Type B pancreatic cell (in vitro differentiated cells): ENCODE measurements around the gene STAT3. TPM values are rescaled to one million over a fixed set of nuclear protein-coding genes. Genes with fewer than 3 reads are reported as not detected.
A peak's percentile ranks its signal among the peaks of the same experiment; 100 is the strongest.

ENCODE experiments used
- DNase-seq: peaks from one replicate; pipeline ENCODE4 v3.0.0; 2021; ENCODE audit warnings: mixed read lengths; ENCODE audit not compliant: unreplicated experiment; ENCODE audit errors: extremely low spot score
- H3K27ac Mint-ChIP-seq: 2 replicates; pipeline ENCODE4 v1.8.0; 2021; ENCODE audit warnings: mild to moderate bottlenecking, mixed read lengths
- H3K27me3 Mint-ChIP-seq: 2 replicates; pipeline ENCODE4 v1.8.0; 2021; ENCODE audit warnings: mixed read lengths
- H3K36me3 Mint-ChIP-seq: 2 replicates; pipeline ENCODE4 v1.8.0; 2021; ENCODE audit warnings: mixed read lengths
- H3K4me1 Mint-ChIP-seq: one replicate; pipeline ENCODE4 v1.8.0; 2021; ENCODE audit warnings: mixed read lengths; ENCODE audit not compliant: unreplicated experiment
- H3K4me3 Mint-ChIP-seq: 2 replicates; pipeline ENCODE4 v1.8.0; 2021; ENCODE audit warnings: mild to moderate bottlenecking, mixed read lengths
- H3K9me3 Mint-ChIP-seq: 2 replicates; pipeline ENCODE4 v1.8.0; 2021; ENCODE audit warnings: mixed read lengths
- total RNA-seq: library from RNA; stranded (reverse); gene quantifications from 2 replicates; pipeline ENCODE4 v1.2.1, GENCODE V29; 2021; ENCODE audit warnings: low replicate concordance
- TF ChIP-seq, protein P1 (sequence below): fragments of 200-600 bp; sonication (generic); conservative IDR thresholded peaks from 2 replicates; pipeline ENCODE4 v1.5.0; 2021; ENCODE audit warnings: antibody characterized with exemption, mild to moderate bottlenecking

Gene STAT3
- total RNA-seq, 1 donor from 2014 or later: 64.9 TPM

DNA sequence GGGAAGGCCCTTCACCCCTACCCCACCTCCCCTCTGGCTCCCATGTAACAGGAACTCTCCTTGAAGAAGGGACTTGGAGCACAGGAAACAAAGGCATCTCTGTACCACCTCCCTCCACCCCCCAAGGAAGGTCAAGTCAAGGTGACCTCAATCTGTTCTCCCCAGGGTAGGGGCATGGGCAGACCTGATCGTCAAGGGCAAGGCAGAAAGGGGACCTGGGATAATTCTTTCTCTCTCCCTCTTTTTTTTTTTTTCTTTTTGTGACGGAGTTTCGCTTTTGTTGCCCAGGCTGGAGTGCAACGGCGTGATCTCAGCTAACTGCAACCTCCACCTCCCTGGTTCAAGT is 104.2 kb downstream of the STAT3 start:
- peaks cover 20% of the 10 kb centered on the region for H3K4me1 Mint-ChIP-seq
- DNase-seq: no peak
- H3K27me3 Mint-ChIP-seq: peaks cover 13% of the 10 kb centered on the region
- H3K36me3 Mint-ChIP-seq: no peaks in the 10 kb centered on the region
- no peak overlapping the region for H3K4me3 Mint-ChIP-seq
- H3K27ac Mint-ChIP-seq: no peak overlapping the region
- TF ChIP-seq, protein P1, sequence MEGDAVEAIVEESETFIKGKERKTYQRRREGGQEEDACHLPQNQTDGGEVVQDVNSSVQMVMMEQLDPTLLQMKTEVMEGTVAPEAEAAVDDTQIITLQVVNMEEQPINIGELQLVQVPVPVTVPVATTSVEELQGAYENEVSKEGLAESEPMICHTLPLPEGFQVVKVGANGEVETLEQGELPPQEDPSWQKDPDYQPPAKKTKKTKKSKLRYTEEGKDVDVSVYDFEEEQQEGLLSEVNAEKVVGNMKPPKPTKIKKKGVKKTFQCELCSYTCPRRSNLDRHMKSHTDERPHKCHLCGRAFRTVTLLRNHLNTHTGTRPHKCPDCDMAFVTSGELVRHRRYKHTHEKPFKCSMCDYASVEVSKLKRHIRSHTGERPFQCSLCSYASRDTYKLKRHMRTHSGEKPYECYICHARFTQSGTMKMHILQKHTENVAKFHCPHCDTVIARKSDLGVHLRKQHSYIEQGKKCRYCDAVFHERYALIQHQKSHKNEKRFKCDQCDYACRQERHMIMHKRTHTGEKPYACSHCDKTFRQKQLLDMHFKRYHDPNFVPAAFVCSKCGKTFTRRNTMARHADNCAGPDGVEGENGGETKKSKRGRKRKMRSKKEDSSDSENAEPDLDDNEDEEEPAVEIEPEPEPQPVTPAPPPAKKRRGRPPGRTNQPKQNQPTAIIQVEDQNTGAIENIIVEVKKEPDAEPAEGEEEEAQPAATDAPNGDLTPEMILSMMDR: no peak
- H3K9me3 Mint-ChIP-seq: no peaks in the 10 kb centered on the region

DNA sequence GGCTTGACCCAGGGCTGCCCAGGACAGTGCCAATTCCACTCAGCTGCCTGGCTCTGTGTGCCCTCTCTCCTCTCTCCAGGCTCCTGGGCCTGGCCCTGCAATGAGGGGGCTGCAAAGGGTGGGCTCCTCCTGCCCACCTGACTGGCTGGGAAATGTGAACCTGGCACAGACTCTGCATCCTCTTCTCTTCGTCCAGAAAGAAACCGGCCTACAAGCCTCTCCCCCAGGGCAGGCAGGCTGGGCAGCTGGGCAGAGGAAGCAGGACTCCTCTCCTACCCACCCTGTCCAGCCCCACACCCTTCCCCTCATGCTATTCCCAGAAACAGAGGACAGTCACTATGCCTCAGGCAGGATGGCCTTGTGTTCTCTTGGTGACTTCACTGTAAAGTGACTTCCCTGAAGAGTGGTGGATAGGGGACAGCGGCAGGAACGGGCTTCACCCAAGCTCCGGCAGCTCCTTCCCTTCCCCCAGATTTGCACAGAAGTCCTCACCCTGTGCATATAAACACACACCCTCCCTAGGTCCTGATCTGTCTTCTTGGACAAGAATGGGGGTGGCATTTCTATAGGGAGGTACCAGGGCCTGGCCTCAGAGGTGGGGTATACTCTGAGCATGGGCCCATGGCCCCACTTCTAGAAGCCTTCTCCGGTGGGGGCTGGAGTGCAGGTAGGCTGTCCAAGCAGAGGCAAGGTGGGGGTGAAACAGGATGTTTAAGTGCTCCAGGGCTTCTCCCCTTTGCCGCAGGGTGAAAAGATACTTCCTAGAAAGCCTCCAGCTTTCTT is 104.8 kb downstream of the STAT3 start:
- Mint-ChIP-seq H3K36me3 (no peaks in the 10 kb centered on the region), H3K9me3 (no peaks in the 10 kb centered on the region), H3K27me3 (peaks cover 13% of the 10 kb centered on the region), H3K27ac (no peak overlapping the region), H3K4me3 (no peak overlapping the region), H3K4me1 (peaks cover 20% of the 10 kb centered on the region)
- TF ChIP-seq, protein P1: no peak
- DNase-seq: peak; percentile 50

DNA sequence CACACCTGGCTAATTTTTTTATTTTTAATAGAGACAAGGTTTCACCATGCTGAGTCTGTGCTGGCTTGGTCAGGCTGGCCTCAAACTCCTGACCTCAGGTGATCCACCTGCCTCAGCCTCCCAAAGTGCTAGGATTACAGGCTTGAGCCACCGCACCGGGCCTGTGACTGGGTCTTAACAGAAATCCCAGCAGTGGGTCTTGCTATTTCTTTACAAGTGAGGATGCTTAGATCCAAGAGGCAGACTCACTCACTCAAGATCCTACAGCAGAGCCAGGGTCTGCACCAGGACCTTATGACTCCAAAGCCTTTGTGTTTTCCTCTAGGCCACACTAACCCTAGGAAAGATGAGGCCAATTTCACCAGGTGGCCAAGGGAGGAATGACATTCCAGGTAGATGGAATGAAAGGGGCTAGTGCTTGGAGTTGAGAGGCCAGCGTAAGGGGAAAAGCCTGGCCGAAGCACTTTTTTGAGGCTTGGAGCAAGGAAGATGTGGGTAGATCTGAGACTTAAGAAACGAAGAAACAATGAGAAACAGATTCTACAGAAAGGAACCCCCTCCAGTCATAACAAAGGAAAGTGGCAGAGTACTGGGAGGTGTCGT is 105.7 kb downstream of the STAT3 start:
- Mint-ChIP-seq H3K9me3 (no peaks in the 10 kb centered on the region), H3K27me3 (peaks cover 10% of the 10 kb centered on the region)

DNA sequence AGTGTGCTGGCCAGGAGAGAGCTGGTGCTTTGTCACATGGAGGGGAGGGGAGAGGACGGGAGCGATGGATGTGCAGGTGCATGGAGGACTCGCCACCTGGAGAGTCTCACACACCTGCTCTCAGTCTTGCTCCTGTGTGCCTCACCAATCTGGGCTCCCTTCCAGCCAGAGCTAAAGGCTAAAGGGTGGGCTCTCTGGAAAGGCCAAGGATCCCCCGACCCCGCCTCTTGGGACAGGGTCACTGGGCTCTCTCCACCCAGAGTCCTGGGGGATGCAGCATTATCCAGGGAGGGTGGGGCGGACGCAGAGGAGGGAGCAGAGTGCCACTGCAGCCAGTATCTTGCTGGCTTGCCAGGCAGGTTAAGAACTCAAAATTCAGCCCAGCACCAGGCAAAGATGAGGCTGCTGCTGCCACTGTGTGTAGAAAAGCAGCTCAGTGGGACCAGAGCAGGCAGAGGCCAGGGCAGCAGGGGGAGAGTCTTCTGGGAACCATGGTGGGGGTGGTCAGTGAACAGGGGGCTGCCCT is 106.6 kb downstream of the STAT3 start:
- H3K36me3 Mint-ChIP-seq: no peaks in the 10 kb centered on the region
- H3K9me3 Mint-ChIP-seq: no peaks in the 10 kb centered on the region
- no peak overlapping the region for H3K4me3 Mint-ChIP-seq
- peaks cover 13% of the 10 kb centered on the region for H3K4me1 Mint-ChIP-seq
- peak; percentile 64 for DNase-seq
- TF ChIP-seq, protein P1: no peak
- H3K27ac Mint-ChIP-seq: no peak overlapping the region
- H3K27me3 Mint-ChIP-seq: peaks cover under 1% of the 10 kb centered on the region

More for the DNA sequence above, 105.7 kb downstream of the STAT3 start:
- Mint-ChIP-seq H3K27ac (no peak overlapping the region), H3K4me1 (peaks cover 17% of the 10 kb centered on the region), H3K4me3 (no peak overlapping the region), H3K36me3 (no peaks in the 10 kb centered on the region)
- DNase-seq: peak; percentile 29
- TF ChIP-seq, protein P1: peak; percentile 27

DNA sequence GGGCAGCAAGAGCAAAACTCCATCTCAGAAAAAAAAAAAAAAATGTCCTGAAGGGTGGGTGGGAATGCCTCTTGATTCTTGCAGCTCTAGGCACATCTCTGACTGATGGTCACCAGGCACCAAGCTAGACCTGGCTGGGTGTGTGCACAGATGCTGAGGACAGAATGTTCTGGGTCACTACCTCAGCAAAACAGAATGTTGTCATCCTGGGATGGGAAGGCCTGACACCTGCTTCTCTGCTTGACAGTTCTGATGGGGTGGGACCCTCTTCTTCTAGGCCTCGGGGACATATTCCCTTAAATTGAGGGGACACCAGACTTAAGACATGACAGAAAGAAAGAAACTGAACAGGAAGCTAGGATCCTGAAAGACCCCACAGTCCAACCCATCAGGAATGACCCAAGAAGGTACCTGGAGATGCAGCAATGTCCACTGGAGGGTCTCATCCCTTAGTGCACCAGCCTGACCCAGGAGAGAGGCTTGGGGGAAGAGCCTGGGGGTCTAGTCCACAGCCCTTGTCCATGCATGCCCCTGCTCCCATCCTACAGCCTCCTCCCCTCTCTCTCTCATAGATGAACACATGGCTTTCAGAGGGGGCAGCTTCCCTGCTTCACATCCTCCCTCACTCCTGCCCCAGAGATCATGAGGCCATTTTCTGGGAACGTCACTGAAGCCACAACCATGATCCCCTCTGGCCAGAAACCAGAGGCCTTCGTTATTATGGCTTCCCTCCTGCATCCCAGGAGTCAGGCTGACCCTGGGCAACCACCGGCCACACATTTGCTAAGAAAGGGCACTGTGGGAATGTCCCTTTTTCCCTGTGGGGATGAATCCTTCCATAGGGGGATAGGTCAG is 108.2 kb downstream of the STAT3 start:
- no peak overlapping the region for H3K27ac Mint-ChIP-seq
- no peaks in the 10 kb centered on the region for H3K27me3 Mint-ChIP-seq
- H3K4me1 Mint-ChIP-seq: peaks cover 18% of the 10 kb centered on the region
- TF ChIP-seq, protein P1: no peak
- H3K9me3 Mint-ChIP-seq: no peaks in the 10 kb centered on the region
- peak; percentile 36 for DNase-seq
- H3K36me3 Mint-ChIP-seq: no peaks in the 10 kb centered on the region
- no peak overlapping the region for H3K4me3 Mint-ChIP-seq
